Measurements from ENCODE around the gene ACVR1. TPM values are rescaled to one million over a fixed set of nuclear protein-coding genes. Genes with fewer than 3 reads are reported as not detected.

Gene ACVR1
- total and polyA plus RNA-seq, 4 donors: 9.5 to 53.4 (median 33.8) TPM

DNA sequence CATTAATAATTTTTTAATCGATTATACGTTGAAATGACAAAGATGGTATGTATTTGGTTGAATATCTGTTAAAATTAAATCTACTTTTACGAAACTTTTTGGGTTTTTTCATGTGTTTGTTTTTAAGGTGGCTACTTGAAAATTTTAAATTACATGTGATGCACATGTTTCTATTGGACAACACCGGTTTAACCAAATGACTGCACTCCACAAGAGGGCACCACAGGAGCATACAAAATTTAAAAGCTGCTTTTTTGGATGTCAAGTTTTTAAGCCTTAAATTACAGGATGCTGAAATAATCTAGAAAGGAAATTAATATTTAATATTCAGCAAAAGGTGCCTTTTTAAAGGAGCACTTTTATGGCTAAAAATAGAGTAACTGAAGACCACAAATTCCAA, 98.7 kb downstream of the ACVR1 start:
- no peak for ATAC-seq (ENCODE audit: low FRiP score)

DNA sequence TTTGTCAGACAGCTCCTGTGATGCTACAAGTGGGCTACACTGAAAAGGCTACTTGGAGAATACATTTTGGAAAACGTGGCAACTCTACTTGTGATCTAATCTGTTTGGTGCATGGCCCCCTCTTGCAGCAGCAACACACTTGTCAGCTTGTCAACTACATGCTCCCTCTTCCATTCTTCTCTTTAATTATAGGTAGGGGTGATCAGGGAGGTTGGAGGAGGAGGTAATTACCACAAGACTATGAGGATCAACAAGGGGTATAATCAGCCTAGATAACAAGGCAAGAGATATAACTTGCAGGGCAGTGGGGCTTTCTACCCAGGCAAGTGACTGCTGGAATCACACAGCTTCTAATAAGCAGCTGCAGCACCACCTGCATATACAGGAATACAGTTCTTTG, 104.9 kb downstream of the ACVR1 start:
- no peaks in the 10 kb centered on the region for H3K9me3 ChIP-seq (ENCODE audit: control insufficient read depth, low read length)
- peaks cover 8 to 9% of the 10 kb centered on the region in 2 donors for H3K36me3 ChIP-seq (ENCODE audit: control insufficient read depth in 1 of 2, insufficient read depth in 2 of 2, low read length in 1 of 2)
- no peak overlapping the region for H3K27ac ChIP-seq (ENCODE audit: low read depth in 1 of 2, low read length in 2 of 2)
- H3K27me3 ChIP-seq (ENCODE audit: control insufficient read depth in 1 of 2, insufficient read depth in 2 of 2, low read length in 1 of 2): no peaks in the 10 kb centered on the region
- no peak for DNase-seq
- 48 to 57% methylated on average over 1 of the region's 1 CpG for WGBS, 2 donors
- ATAC-seq (ENCODE audit: low FRiP score): no peak
- no peak overlapping the region for H3K4me3 ChIP-seq (ENCODE audit: low read length in 2 of 2)
- H3K4me1 ChIP-seq (ENCODE audit: control insufficient read depth in 1 of 2, insufficient read depth in 2 of 2, low read length in 2 of 2): no peaks in the 10 kb centered on the region
- intact Hi-C loops (cut with DNase I): no loop called here

More for the DNA sequence above, 98.7 kb downstream of the ACVR1 start:
- Histone ChIP-seq H3K27ac (ENCODE audit: low read depth in 1 of 2, low read length in 2 of 2) (no peak overlapping the region), H3K36me3 (ENCODE audit: control insufficient read depth in 1 of 2, insufficient read depth in 2 of 2, low read length in 1 of 2) (peaks cover 4 to 7% of the 10 kb centered on the region in 2 donors), H3K4me3 (ENCODE audit: low read length in 2 of 2) (no peak overlapping the region), H3K9me3 (ENCODE audit: control insufficient read depth, low read length) (no peaks in the 10 kb centered on the region), H3K4me1 (ENCODE audit: control insufficient read depth in 1 of 2, insufficient read depth in 2 of 2, low read length in 2 of 2) (peaks cover 0 to 1% of the 10 kb centered on the region in 2 donors), H3K27me3 (ENCODE audit: control insufficient read depth in 1 of 2, insufficient read depth in 2 of 2, low read length in 1 of 2) (no peaks in the 10 kb centered on the region)
- intact Hi-C loops (cut with DNase I): loop anchor here (2.0 kb wide), 1 partner anchor 233 kb away; no protein-coding TSS in a partner anchor
- WGBS, 2 donors: 63 to 68% methylated on average over 4 of the region's 4 CpGs
- peak in 1 of 2 donors; percentile 53 for DNase-seq

DNA sequence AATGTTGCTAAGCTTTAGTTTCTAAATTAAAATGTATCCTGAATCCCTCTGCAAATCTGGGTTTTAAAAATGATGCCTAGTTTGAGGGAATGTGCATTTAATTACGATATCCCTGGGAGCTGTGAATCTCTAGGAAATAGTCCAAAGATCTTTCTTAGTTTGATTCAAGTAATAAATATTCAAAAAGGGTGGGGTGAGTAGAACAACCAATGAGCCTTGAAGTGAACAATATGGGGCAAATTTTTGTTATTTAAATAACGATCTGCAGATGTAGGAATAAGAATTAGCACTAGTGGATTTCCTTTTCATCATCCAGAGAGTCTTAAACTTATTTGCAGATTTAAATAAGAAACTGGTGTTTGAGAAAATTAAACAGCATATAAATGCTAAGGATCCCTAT, 106.3 kb downstream of the ACVR1 start:
- peaks cover 8 to 12% of the 10 kb centered on the region in 2 donors for H3K36me3 ChIP-seq (ENCODE audit: control insufficient read depth in 1 of 2, insufficient read depth in 2 of 2, low read length in 1 of 2)
- no peak overlapping the region for H3K4me3 ChIP-seq (ENCODE audit: low read length in 2 of 2)
- intact Hi-C loops (cut with DNase I): no loop called here
- DNase-seq (no peak), ATAC-seq (ENCODE audit: low FRiP score) (no peak)
- H3K9me3 ChIP-seq (ENCODE audit: control insufficient read depth, low read length): peaks cover 1% of the 10 kb centered on the region
- H3K4me1 ChIP-seq (ENCODE audit: control insufficient read depth in 1 of 2, insufficient read depth in 2 of 2, low read length in 2 of 2): no peaks in the 10 kb centered on the region
- no peak overlapping the region for H3K27ac ChIP-seq (ENCODE audit: low read depth in 1 of 2, low read length in 2 of 2)
- no peaks in the 10 kb centered on the region for H3K27me3 ChIP-seq (ENCODE audit: control insufficient read depth in 1 of 2, insufficient read depth in 2 of 2, low read length in 1 of 2)
- WGBS, 2 donors: 91 to 93% methylated on average over 2 of the region's 2 CpGs

DNA sequence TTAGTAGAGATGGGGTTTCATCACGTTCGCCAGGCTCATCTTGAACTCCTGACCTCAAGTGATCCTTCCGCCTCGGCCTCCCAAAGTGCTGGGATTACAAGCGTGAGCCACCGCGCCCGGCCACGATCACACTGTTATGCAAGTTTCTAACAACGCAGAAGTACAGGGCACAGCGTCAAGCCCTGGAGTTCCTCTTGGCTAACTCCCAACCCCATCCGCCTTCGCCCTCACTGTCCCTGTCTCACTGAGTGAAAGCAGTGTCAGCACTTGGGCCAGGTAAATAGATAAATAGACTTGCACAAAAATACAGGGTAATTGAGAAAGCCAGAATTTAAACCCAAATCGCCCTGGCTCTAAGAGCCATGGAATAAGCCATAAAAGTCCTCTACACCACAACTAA, 111.7 kb downstream of the ACVR1 start:
- no peak for DNase-seq
- H3K9me3 ChIP-seq (ENCODE audit: control insufficient read depth, low read length): peaks cover 1% of the 10 kb centered on the region
- H3K36me3 ChIP-seq (ENCODE audit: control insufficient read depth in 1 of 2, insufficient read depth in 2 of 2, low read length in 1 of 2): peaks cover 14 to 15% of the 10 kb centered on the region in 2 donors
- no peaks in the 10 kb centered on the region for H3K27me3 ChIP-seq (ENCODE audit: control insufficient read depth in 1 of 2, insufficient read depth in 2 of 2, low read length in 1 of 2)
- H3K4me1 ChIP-seq (ENCODE audit: control insufficient read depth in 1 of 2, insufficient read depth in 2 of 2, low read length in 2 of 2): no peaks in the 10 kb centered on the region
- ATAC-seq (ENCODE audit: low FRiP score): no peak
- intact Hi-C loops (cut with DNase I): no loop called here
- no peak overlapping the region for H3K4me3 ChIP-seq (ENCODE audit: low read length in 2 of 2)
- WGBS, 2 donors: 94 to 95% methylated on average over 14 of the region's 14 CpGs
- no peak overlapping the region for H3K27ac ChIP-seq (ENCODE audit: low read depth in 1 of 2, low read length in 2 of 2)

DNA sequence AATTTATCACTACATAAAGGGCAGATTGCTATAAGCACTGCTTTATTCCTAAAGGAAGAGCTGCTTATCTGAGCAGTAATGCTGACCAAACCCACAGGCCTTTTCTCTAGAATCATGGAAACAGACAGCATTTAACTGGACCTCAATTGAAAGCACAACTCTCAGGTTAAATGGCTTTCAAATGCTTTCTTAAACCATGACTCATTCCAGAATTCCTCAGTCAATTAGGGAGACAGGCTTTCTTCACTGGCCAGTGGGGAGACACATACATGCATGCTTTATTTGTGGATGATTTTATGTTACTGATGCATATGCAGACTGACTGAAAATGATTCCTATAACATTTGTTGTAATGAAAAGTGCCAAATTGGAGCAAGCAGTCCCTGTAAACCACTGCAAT, 114.6 kb downstream of the ACVR1 start:
- intact Hi-C loops (cut with DNase I): no loop called here
- H3K4me3 ChIP-seq (ENCODE audit: low read length in 2 of 2): no peak overlapping the region
- ATAC-seq (ENCODE audit: low FRiP score) (no peak), DNase-seq (no peak)
- no peaks in the 10 kb centered on the region for H3K27me3 ChIP-seq (ENCODE audit: control insufficient read depth in 1 of 2, insufficient read depth in 2 of 2, low read length in 1 of 2)
- H3K27ac ChIP-seq (ENCODE audit: low read depth in 1 of 2, low read length in 2 of 2): no peak overlapping the region
- H3K4me1 ChIP-seq (ENCODE audit: control insufficient read depth in 1 of 2, insufficient read depth in 2 of 2, low read length in 2 of 2): no peaks in the 10 kb centered on the region
- H3K9me3 ChIP-seq (ENCODE audit: control insufficient read depth, low read length): peaks cover 1% of the 10 kb centered on the region
- peaks cover 8 to 12% of the 10 kb centered on the region in 2 donors for H3K36me3 ChIP-seq (ENCODE audit: control insufficient read depth in 1 of 2, insufficient read depth in 2 of 2, low read length in 1 of 2)

DNA sequence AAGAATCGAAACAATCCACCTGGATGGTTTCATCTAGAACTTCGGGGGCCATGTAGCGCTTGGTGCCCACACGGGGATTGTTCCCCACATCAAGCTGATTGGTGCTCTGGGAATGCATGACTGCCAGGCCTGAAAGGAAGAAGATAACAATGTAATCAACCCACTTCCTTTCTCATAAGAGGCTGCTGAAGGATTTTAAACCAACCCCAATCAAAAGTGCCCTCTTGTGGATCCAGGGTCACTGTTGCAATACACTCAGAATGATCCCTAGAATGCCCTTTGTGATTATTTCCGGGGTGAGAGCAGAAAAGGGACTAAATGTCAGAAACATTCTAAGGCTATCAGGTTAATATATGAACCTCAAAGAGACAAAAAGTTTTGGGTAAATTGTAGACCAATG, 115.2 kb downstream of the ACVR1 start:
- H3K4me3 ChIP-seq (ENCODE audit: low read length in 2 of 2): no peak overlapping the region
- DNase-seq (no peak), ATAC-seq (ENCODE audit: low FRiP score) (no peak)
- intact Hi-C loops (cut with DNase I): no loop called here
- H3K36me3 ChIP-seq (ENCODE audit: control insufficient read depth in 1 of 2, insufficient read depth in 2 of 2, low read length in 1 of 2): peaks cover 8 to 12% of the 10 kb centered on the region in 2 donors
- peaks cover 1% of the 10 kb centered on the region for H3K9me3 ChIP-seq (ENCODE audit: control insufficient read depth, low read length)
- 96% methylated on average over 5 of the region's 5 CpGs for WGBS, 2 donors
- H3K27ac ChIP-seq (ENCODE audit: low read depth in 1 of 2, low read length in 2 of 2): no peak overlapping the region
- H3K4me1 ChIP-seq (ENCODE audit: control insufficient read depth in 1 of 2, insufficient read depth in 2 of 2, low read length in 2 of 2): no peaks in the 10 kb centered on the region
- H3K27me3 ChIP-seq (ENCODE audit: control insufficient read depth in 1 of 2, insufficient read depth in 2 of 2, low read length in 1 of 2): no peaks in the 10 kb centered on the region

DNA sequence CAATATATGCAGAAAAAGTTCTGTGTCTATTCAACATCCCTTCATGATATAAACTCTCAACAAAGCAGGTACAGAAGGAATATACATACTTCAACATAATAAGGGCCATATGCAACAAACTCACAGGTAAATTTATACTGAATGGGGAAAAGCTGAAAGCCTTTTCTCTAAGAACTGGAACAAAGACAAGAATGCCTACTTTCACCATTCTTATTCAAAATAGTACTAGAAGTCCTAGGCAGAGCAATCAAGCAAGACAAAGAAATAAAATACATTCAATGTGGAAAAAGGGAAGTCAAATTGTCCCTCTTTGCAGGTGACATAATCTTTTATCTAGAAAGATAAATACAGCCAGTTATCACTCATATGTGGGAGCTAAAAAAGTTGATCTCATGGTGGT, 116.3 kb downstream of the ACVR1 start:
- Histone ChIP-seq H3K4me1 (ENCODE audit: control insufficient read depth in 1 of 2, insufficient read depth in 2 of 2, low read length in 2 of 2) (no peaks in the 10 kb centered on the region), H3K27me3 (ENCODE audit: control insufficient read depth in 1 of 2, insufficient read depth in 2 of 2, low read length in 1 of 2) (no peaks in the 10 kb centered on the region), H3K9me3 (ENCODE audit: control insufficient read depth, low read length) (no peaks in the 10 kb centered on the region), H3K27ac (ENCODE audit: low read depth in 1 of 2, low read length in 2 of 2) (no peak overlapping the region), H3K4me3 (ENCODE audit: low read length in 2 of 2) (no peak overlapping the region), H3K36me3 (ENCODE audit: control insufficient read depth in 1 of 2, insufficient read depth in 2 of 2, low read length in 1 of 2) (peaks cover 6 to 12% of the 10 kb centered on the region in 2 donors)
- DNase-seq (no peak), ATAC-seq (ENCODE audit: low FRiP score) (no peak)
- intact Hi-C loops (cut with DNase I): no loop called here

DNA sequence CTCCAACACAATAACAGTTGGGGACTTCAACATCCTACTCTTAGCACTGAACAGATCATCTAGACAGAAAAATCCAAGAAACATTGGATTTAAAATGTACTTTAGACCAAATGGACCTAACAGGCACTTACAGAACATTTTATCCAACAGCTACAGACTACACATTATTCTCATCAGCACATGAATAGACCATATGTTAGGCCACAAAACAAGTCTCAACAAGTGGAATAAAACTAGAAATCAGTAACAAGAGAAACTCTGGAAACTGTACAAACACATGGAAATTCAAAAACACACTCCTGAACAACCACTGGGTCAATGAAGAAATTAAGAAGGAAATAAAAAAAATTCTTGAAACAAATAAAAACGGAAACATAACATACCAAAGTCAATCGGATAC, 117.5 kb downstream of the ACVR1 start:
- DNase-seq: no peak
- no peaks in the 10 kb centered on the region for H3K9me3 ChIP-seq (ENCODE audit: control insufficient read depth, low read length)
- no peaks in the 10 kb centered on the region for H3K4me1 ChIP-seq (ENCODE audit: control insufficient read depth in 1 of 2, insufficient read depth in 2 of 2, low read length in 2 of 2)
- H3K27ac ChIP-seq (ENCODE audit: low read depth in 1 of 2, low read length in 2 of 2): no peak overlapping the region
- intact Hi-C loops (cut with DNase I): no loop called here
- H3K27me3 ChIP-seq (ENCODE audit: control insufficient read depth in 1 of 2, insufficient read depth in 2 of 2, low read length in 1 of 2): no peaks in the 10 kb centered on the region
- 95 to 97% methylated on average over 2 of the region's 2 CpGs for WGBS, 2 donors
- no peak for ATAC-seq (ENCODE audit: low FRiP score)
- peaks cover 4 to 12% of the 10 kb centered on the region in 2 donors for H3K36me3 ChIP-seq (ENCODE audit: control insufficient read depth in 1 of 2, insufficient read depth in 2 of 2, low read length in 1 of 2)
- no peak overlapping the region for H3K4me3 ChIP-seq (ENCODE audit: low read length in 2 of 2)

DNA sequence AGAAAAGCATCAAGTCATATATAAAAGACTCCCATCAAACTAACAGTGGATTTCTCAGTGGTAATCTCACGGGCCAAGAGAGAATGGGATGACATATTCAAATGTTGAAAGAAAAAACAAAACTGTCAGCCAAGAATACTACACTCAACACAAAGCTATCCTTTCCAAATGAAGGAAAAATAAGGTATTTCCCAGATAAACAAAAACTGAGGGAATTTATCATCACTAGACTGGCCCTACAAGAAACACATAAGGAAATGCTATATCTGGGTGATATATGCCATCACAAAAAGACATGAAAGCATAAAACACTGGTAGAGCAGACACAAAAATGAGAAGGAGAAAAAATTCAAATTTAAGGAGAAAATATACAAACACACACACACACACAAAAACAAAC, 118.6 kb downstream of the ACVR1 start:
- no peak overlapping the region for H3K27ac ChIP-seq (ENCODE audit: low read depth in 1 of 2, low read length in 2 of 2)
- no peak for DNase-seq
- H3K27me3 ChIP-seq (ENCODE audit: control insufficient read depth in 1 of 2, insufficient read depth in 2 of 2, low read length in 1 of 2): no peaks in the 10 kb centered on the region
- H3K9me3 ChIP-seq (ENCODE audit: control insufficient read depth, low read length): no peaks in the 10 kb centered on the region
- peaks cover 4 to 12% of the 10 kb centered on the region in 2 donors for H3K36me3 ChIP-seq (ENCODE audit: control insufficient read depth in 1 of 2, insufficient read depth in 2 of 2, low read length in 1 of 2)
- intact Hi-C loops (cut with DNase I): no loop called here
- WGBS, 2 donors: 36 to 42% methylated on average over 1 of the region's 1 CpG
- H3K4me1 ChIP-seq (ENCODE audit: control insufficient read depth in 1 of 2, insufficient read depth in 2 of 2, low read length in 2 of 2): no peaks in the 10 kb centered on the region
- no peak for ATAC-seq (ENCODE audit: low FRiP score)
- no peak overlapping the region for H3K4me3 ChIP-seq (ENCODE audit: low read length in 2 of 2)

All from aorta (tissue), 5 donors.